Activated B cell treated with CpG ODN at 0.5 μM for 24 hours (primary cell): ENCODE measurements around the gene VPS37C. TPM values are rescaled to one million over a fixed set of nuclear protein-coding genes. Genes with fewer than 3 reads are reported as not detected.
A peak's percentile ranks its signal among the peaks of the same experiment; 100 is the strongest.

Experiments used
- ATAC-seq: fragments of 200-7000 bp; cut with Tn5 transposase; one replicate; pipeline ENCODE4 v1.10.0; 2021; ENCODE audit warnings: low read depth, mild to moderate bottlenecking, moderate library complexity
- CTCF ChIA-PET: fragments of 350-600 bp; sonication (Branson Sonifier 250); formaldehyde crosslinking; loops from one replicate; lab custom pipeline; 2021; ENCODE audit warnings: antibody characterized with exemption; lab: Charles Lee
- POLR2A ChIA-PET: fragments of 350-600 bp; sonication (Branson Sonifier 250); formaldehyde crosslinking; loops from one replicate; lab custom pipeline; 2021; ENCODE audit warnings: antibody characterized with exemption; lab: Charles Lee
- DNase-seq: peaks from one replicate; pipeline ENCODE4 v3.0.0; 2022
- H3K27ac Mint-ChIP-seq: one replicate; pipeline ENCODE4 v1.8.0; 2020; ENCODE audit warnings: mixed read lengths
- H3K27me3 Mint-ChIP-seq: one replicate; pipeline ENCODE4 v1.8.0; 2021; ENCODE audit warnings: mixed read lengths
- H3K36me3 Mint-ChIP-seq: one replicate; pipeline ENCODE4 v1.8.0; 2021; ENCODE audit warnings: low read depth, mixed read lengths
- H3K4me1 Mint-ChIP-seq: one replicate; pipeline ENCODE4 v1.8.0; 2021; ENCODE audit warnings: mixed read lengths
- H3K4me3 Mint-ChIP-seq: one replicate; pipeline ENCODE4 v1.8.0; 2020; ENCODE audit warnings: mild to moderate bottlenecking, mixed read lengths
- H3K9me3 Mint-ChIP-seq: one replicate; pipeline ENCODE4 v1.8.0; 2020; ENCODE audit warnings: mixed read lengths
- intact Hi-C: fragments of 100-400 bp; cut with micrococcal nuclease; formaldehyde crosslinking; loops from one replicate; pipeline ENCODE4 v1.15.1; 2024
- total RNA-seq: library from RNA; stranded (reverse); gene quantifications from 2 replicates; pipeline ENCODE4 v1.2.3, GENCODE V29; 2022
- TF ChIP-seq, protein P1 (sequence below): fragments of 200-600 bp; IDR thresholded peaks from one replicate; pipeline ENCODE4 v1.8.0; 2022; ENCODE audit warnings: antibody characterized with exemption, mild to moderate bottlenecking

The VPS37C gene
- total RNA-seq, 1 donor from 2014 or later: 18.1 TPM

- H3K4me3 Mint-ChIP-seq: no peak overlapping the region
- no peaks in the 10 kb centered on the region for H3K9me3 Mint-ChIP-seq
- TF ChIP-seq, protein P1, sequence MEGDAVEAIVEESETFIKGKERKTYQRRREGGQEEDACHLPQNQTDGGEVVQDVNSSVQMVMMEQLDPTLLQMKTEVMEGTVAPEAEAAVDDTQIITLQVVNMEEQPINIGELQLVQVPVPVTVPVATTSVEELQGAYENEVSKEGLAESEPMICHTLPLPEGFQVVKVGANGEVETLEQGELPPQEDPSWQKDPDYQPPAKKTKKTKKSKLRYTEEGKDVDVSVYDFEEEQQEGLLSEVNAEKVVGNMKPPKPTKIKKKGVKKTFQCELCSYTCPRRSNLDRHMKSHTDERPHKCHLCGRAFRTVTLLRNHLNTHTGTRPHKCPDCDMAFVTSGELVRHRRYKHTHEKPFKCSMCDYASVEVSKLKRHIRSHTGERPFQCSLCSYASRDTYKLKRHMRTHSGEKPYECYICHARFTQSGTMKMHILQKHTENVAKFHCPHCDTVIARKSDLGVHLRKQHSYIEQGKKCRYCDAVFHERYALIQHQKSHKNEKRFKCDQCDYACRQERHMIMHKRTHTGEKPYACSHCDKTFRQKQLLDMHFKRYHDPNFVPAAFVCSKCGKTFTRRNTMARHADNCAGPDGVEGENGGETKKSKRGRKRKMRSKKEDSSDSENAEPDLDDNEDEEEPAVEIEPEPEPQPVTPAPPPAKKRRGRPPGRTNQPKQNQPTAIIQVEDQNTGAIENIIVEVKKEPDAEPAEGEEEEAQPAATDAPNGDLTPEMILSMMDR: no peak
- intact Hi-C loops: no loop called here
- ChIA-PET CTCF (no interaction called here), POLR2A (interaction anchor here (1.3 kb wide), 1 partner anchor 60 kb away, joined by 3 read pairs; no protein-coding TSS in a partner anchor)
- peaks cover 2% of the 10 kb centered on the region for H3K36me3 Mint-ChIP-seq
- no peak overlapping the region for H3K27ac Mint-ChIP-seq
- no peaks in the 10 kb centered on the region for H3K27me3 Mint-ChIP-seq
- DNase-seq: no peak
- ATAC-seq: no peak
- H3K4me1 Mint-ChIP-seq: peaks cover 8% of the 10 kb centered on the region
These were observed 40.5 kb downstream of the VPS37C start for GRCh38 chr11:61120706-61121191.

GRCh38 chr11:61120099-61120705, 41.0 kb downstream of the VPS37C start:
- Mint-ChIP-seq H3K4me3 (peak overlapping the region; percentile 11), H3K27me3 (no peaks in the 10 kb centered on the region), H3K36me3 (peaks cover 2% of the 10 kb centered on the region), H3K4me1 (peaks cover 10% of the 10 kb centered on the region), H3K9me3 (no peaks in the 10 kb centered on the region), H3K27ac (no peak overlapping the region)
- ChIA-PET CTCF (no interaction called here), POLR2A (interaction anchor here (1.3 kb wide), 1 partner anchor 59 kb away, joined by 3 read pairs; no protein-coding TSS in a partner anchor)
- TF ChIP-seq, protein P1: no peak
- ATAC-seq (no peak), DNase-seq (no peak)
- intact Hi-C loops: no loop called here

DNA sequence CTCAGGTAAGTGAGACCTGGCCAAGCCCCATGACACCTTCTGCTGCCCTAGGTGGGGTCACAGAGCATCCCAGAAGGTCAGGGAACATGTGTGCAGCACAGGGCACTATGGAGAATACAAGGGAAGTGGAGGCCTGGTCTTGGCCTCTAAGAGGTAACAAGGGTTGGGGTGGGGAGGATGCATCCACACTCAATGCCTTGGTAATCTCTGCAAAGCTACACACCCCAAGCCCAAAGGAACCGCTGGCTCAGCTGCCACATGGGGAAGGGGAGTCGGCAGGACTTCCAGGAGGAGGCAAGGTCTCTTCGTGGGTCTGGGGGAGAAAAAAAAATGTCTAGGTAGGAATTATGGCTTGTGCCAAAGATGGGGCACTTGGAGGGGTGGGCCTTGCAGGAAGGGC, 41.7 kb downstream of the VPS37C start:
- ATAC-seq: no peak
- no peak overlapping the region for H3K27ac Mint-ChIP-seq
- H3K4me3 Mint-ChIP-seq: no peak overlapping the region
- H3K27me3 Mint-ChIP-seq: no peaks in the 10 kb centered on the region
- peaks cover 2% of the 10 kb centered on the region for H3K36me3 Mint-ChIP-seq
- POLR2A ChIA-PET: interaction anchor here (1.3 kb wide), 1 partner anchor 59 kb away, joined by 3 read pairs; no protein-coding TSS in a partner anchor
- intact Hi-C loops: no loop called here
- CTCF ChIA-PET: no interaction called here
- TF ChIP-seq, protein P1: no peak
- no peak for DNase-seq
- H3K4me1 Mint-ChIP-seq: peaks cover 16% of the 10 kb centered on the region
- H3K9me3 Mint-ChIP-seq: no peaks in the 10 kb centered on the region

GRCh38 chr11:61119055-61119454, 42.2 kb downstream of the VPS37C start:
- Mint-ChIP-seq H3K4me3 (no peak overlapping the region), H3K27me3 (no peaks in the 10 kb centered on the region), H3K9me3 (no peaks in the 10 kb centered on the region), H3K36me3 (peaks cover 2% of the 10 kb centered on the region), H3K4me1 (peaks cover 18% of the 10 kb centered on the region), H3K27ac (no peak overlapping the region)
- DNase-seq (no peak), ATAC-seq (no peak)
- POLR2A ChIA-PET: no interaction called here
- intact Hi-C loops: no loop called here
- TF ChIP-seq, protein P1: no peak
- CTCF ChIA-PET: no interaction called here

DNA sequence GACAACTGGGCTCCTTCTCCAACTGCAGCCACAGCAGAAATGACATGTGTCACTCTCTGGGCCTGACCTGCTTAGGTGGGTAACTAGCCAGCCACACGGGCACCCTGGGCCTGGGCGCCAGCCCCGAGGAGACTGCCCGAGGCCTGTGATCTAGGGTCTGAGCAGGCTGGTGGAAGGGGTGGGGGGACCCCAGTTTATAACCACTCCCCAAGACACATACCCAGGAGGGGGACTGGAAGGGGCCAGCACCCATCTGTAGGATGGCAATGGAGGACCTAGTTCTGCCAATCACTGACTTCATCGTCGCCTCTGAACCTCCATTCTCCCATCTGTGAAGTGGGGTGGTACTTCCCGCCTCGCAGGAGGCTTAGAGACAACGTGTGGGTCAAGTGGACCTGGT, 42.8 kb downstream of the VPS37C start:
- Mint-ChIP-seq H3K27ac (no peak overlapping the region), H3K27me3 (no peaks in the 10 kb centered on the region), H3K4me3 (no peak overlapping the region), H3K36me3 (peaks cover 2% of the 10 kb centered on the region), H3K9me3 (no peaks in the 10 kb centered on the region), H3K4me1 (peaks cover 18% of the 10 kb centered on the region)
- POLR2A ChIA-PET: no interaction called here
- TF ChIP-seq, protein P1: no peak
- no peak for DNase-seq
- no peak for ATAC-seq
- intact Hi-C loops: no loop called here
- CTCF ChIA-PET: interaction anchor here (0.6 kb wide), 1 partner anchor 149 kb away, joined by 3 read pairs; no protein-coding TSS in a partner anchor
